HepG2 (cell line): ENCODE results near the gene RHBDL1. TPM values are rescaled to one million over a fixed set of nuclear protein-coding genes. Genes with fewer than 3 reads are reported as not detected.

Source experiments
- ATM ChIP-seq: fragments of 450-650 bp; IDR thresholded peaks from 2 replicates; pipeline ENCODE4 v1.7.1; 2017; ENCODE audit warnings: mild to moderate bottlenecking, borderline replicate concordance
- FOXO4 ChIP-seq: sonication (generic); formaldehyde crosslinking; conservative IDR thresholded peaks from 2 replicates; pipeline ENCODE4 v1.8.1; 2023; ENCODE audit warnings: missing genetic modification reagents
- GABPA ChIP-seq, 2 experiments: IDR thresholded peaks; 2 replicates each; pipeline ENCODE4 v1.6.1; 2011 to 2016; ENCODE audit warnings: low read depth in 2 of 2, low read length in 1 of 2, missing biosample characterization in 1 of 2, missing genetic modification characterization in 1 of 2
- KLF6 ChIP-seq: IDR thresholded peaks from 2 replicates; pipeline ENCODE4 v1.8.0; 2016; ENCODE audit warnings: missing biosample characterization, missing genetic modification reagents
- NCOA1 ChIP-seq: sonication (generic); formaldehyde crosslinking; IDR thresholded peaks from 2 replicates; pipeline ENCODE4 v1.9.0; 2021; ENCODE audit warnings: missing genetic modification reagents
- PBX2 ChIP-seq: IDR thresholded peaks from 2 replicates; pipeline ENCODE4 v1.6.1; 2016; ENCODE audit warnings: control low read depth
- PLRG1 ChIP-seq: fragments of 450-650 bp; conservative IDR thresholded peaks from 2 replicates; pipeline ENCODE4 v1.6.1; 2016
- RFX1 ChIP-seq: fragments of 450-650 bp; IDR thresholded peaks from 2 replicates; pipeline ENCODE4 v1.6.1; 2017
- SALL2 ChIP-seq: sonication (generic); formaldehyde crosslinking; IDR thresholded peaks from 2 replicates; pipeline ENCODE4 v1.8.1; 2023; ENCODE audit warnings: mild to moderate bottlenecking, missing genetic modification reagents, inconsistent platforms
- SMAD3 ChIP-seq: sonication (generic); formaldehyde crosslinking; IDR thresholded peaks from 2 replicates; pipeline ENCODE4 v1.4.0; 2020; ENCODE audit warnings: missing genetic modification reagents
- ZNF101 ChIP-seq: sonication (generic); formaldehyde crosslinking; IDR thresholded peaks from 2 replicates; pipeline ENCODE4 v1.4.0; 2020; ENCODE audit warnings: mild to moderate bottlenecking, low read depth, missing genetic modification reagents, borderline replicate concordance
- ZNF24 ChIP-seq: fragments of 450-650 bp; IDR thresholded peaks from 2 replicates; pipeline ENCODE4 v1.6.1; 2017; ENCODE audit warnings: antibody characterized with exemption, mild to moderate bottlenecking
- ZNF274 ChIP-seq: sonication (generic); formaldehyde crosslinking; IDR thresholded peaks from 2 replicates; pipeline ENCODE4 v1.5.1; 2020; ENCODE audit warnings: mild to moderate bottlenecking, missing genetic modification reagents
- ZNF431 ChIP-seq: sonication (generic); formaldehyde crosslinking; IDR thresholded peaks from 2 replicates; pipeline ENCODE4 v1.9.0; 2022; ENCODE audit warnings: missing genetic modification reagents, low read depth, mild to moderate bottlenecking, borderline replicate concordance
- ZNF432 ChIP-seq: sonication (generic); formaldehyde crosslinking; IDR thresholded peaks from 2 replicates; pipeline ENCODE4 v1.5.0; 2020; ENCODE audit warnings: missing genetic modification reagents, mild to moderate bottlenecking, borderline replicate concordance
- ZNF576 ChIP-seq: sonication (generic); formaldehyde crosslinking; IDR thresholded peaks from 2 replicates; pipeline ENCODE4 v1.4.0; 2020; ENCODE audit warnings: mild to moderate bottlenecking, missing genetic modification reagents
- ZNF773 ChIP-seq: sonication (generic); formaldehyde crosslinking; IDR thresholded peaks from 2 replicates; pipeline ENCODE4 v1.4.0; 2020; ENCODE audit warnings: missing genetic modification reagents, borderline replicate concordance
- ZNF777 ChIP-seq: sonication (generic); formaldehyde crosslinking; IDR thresholded peaks from 2 replicates; pipeline ENCODE4 v1.4.0; 2020; ENCODE audit warnings: missing genetic modification reagents
- ZSCAN22 ChIP-seq: sonication (generic); formaldehyde crosslinking; IDR thresholded peaks from 2 replicates; pipeline ENCODE4 v1.4.0; 2020; ENCODE audit warnings: mild to moderate bottlenecking, missing genetic modification reagents
- polyA plus RNA-seq, 8 experiments: library from polyadenylated mRNA; depleted of rRNA in 3 of 8; stranded (reverse) in 7 of 8; unstranded in 1 of 8; fragments of >200 nt; fragmentation: Illumina TruSeq in 4 of 8; extraction: Trizol in 4 of 8; gene quantifications; 2 replicates each; pipeline versions ENCODE4 v1.2.1 to v1.2.3, GENCODE V29; 2011 to 2016; ENCODE audit warnings: low read depth in 4 of 8, missing spikeins in 1 of 8, mixed read lengths in 1 of 8; ENCODE audit not compliant: insufficient read depth in 1 of 8
- total RNA-seq, 5 experiments: library from RNA; depleted of rRNA; stranded (reverse); fragments of >200 nt; fragmentation: Illumina TruSeq; extraction: Trizol; gene quantifications; 2 replicates each; pipeline ENCODE4 v1.2.3, GENCODE V29; 2016; ENCODE audit warnings: low read depth in 1 of 5
- TF ChIP-seq, protein P1 (sequence below): sonication (generic); formaldehyde crosslinking; IDR thresholded peaks from 2 replicates; pipeline ENCODE4 v1.5.0; 2020; ENCODE audit warnings: mild to moderate bottlenecking, missing genetic modification reagents
- TF ChIP-seq, protein P2 (sequence below): sonication (generic); formaldehyde crosslinking; IDR thresholded peaks from 2 replicates; pipeline ENCODE4 v1.4.0; 2020; ENCODE audit warnings: missing genetic modification reagents
- TF ChIP-seq, protein P3 (sequence below): sonication (generic); formaldehyde crosslinking; IDR thresholded peaks from 2 replicates; pipeline ENCODE4 v1.8.0; 2022; ENCODE audit warnings: mild to moderate bottlenecking, missing genetic modification reagents, moderate library complexity

The RHBDL1 gene
- total and polyA plus RNA-seq, 2 of the 13 experiments (the other 11 are each of a cell fraction or from before 2014, with no cell fraction given) = 1.8 to 3.8 TPM

GRCh38 chr16:635573-636205, 39.8 kb upstream of the RHBDL1 start (continued):
- TF ChIP-seq, protein P1, sequence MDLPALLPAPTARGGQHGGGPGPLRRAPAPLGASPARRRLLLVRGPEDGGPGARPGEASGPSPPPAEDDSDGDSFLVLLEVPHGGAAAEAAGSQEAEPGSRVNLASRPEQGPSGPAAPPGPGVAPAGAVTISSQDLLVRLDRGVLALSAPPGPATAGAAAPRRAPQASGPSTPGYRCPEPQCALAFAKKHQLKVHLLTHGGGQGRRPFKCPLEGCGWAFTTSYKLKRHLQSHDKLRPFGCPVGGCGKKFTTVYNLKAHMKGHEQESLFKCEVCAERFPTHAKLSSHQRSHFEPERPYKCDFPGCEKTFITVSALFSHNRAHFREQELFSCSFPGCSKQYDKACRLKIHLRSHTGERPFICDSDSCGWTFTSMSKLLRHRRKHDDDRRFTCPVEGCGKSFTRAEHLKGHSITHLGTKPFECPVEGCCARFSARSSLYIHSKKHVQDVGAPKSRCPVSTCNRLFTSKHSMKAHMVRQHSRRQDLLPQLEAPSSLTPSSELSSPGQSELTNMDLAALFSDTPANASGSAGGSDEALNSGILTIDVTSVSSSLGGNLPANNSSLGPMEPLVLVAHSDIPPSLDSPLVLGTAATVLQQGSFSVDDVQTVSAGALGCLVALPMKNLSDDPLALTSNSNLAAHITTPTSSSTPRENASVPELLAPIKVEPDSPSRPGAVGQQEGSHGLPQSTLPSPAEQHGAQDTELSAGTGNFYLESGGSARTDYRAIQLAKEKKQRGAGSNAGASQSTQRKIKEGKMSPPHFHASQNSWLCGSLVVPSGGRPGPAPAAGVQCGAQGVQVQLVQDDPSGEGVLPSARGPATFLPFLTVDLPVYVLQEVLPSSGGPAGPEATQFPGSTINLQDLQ = no peak
- TF ChIP-seq, protein P2, sequence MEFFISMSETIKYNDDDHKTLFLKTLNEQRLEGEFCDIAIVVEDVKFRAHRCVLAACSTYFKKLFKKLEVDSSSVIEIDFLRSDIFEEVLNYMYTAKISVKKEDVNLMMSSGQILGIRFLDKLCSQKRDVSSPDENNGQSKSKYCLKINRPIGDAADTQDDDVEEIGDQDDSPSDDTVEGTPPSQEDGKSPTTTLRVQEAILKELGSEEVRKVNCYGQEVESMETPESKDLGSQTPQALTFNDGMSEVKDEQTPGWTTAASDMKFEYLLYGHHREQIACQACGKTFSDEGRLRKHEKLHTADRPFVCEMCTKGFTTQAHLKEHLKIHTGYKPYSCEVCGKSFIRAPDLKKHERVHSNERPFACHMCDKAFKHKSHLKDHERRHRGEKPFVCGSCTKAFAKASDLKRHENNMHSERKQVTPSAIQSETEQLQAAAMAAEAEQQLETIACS (CRISPR knock-in tag) = no peak
- 0 out of 2 replicates have a peak, but pooled peaks have one; percentile 63 for TF ChIP-seq SALL2
- TF ChIP-seq RFX1 = no peak
- TF ChIP-seq ZNF431 = no peak
- TF ChIP-seq NCOA1 (CRISPR knock-in tag) = no peak
- TF ChIP-seq KLF6 (CRISPR knock-in tag) = 0 out of 2 replicates have a peak, but pooled peaks have one; percentile 59
- TF ChIP-seq ZSCAN22 (CRISPR knock-in tag) = peak; percentile 54; the same call in 1 of the 2 replicates
- no peak for TF ChIP-seq PLRG1
- TF ChIP-seq PBX2 (CRISPR knock-in tag) = no peak
- TF ChIP-seq ZNF773 (CRISPR knock-in tag) = peak; percentile 13; the same call in 1 of the 2 replicates
- no peak for TF ChIP-seq GABPA (IDR thresholded peaks at IDR 0.05; ENCODE audit: low read depth, low read length)
- TF ChIP-seq GABPA (CRISPR knock-in tag; IDR thresholded peaks at IDR 0.05; ENCODE audit: low read depth) = no peak
- TF ChIP-seq ZNF274 (CRISPR knock-in tag) = no peak
- no peak for TF ChIP-seq ZNF24
- TF ChIP-seq ZNF432 (CRISPR knock-in tag) = 0 out of 2 replicates have a peak, but pooled peaks have one; percentile 65
- no peak for TF ChIP-seq ZNF576 (CRISPR knock-in tag)
- TF ChIP-seq ZNF777 (CRISPR knock-in tag) = no peak
- no peak for TF ChIP-seq ATM
- no peak for TF ChIP-seq SMAD3
- TF ChIP-seq ZNF101 (CRISPR knock-in tag) = no peak
- TF ChIP-seq FOXO4 (CRISPR knock-in tag) = 0 out of 2 replicates have a peak, but pooled peaks have one; percentile 12
- TF ChIP-seq, protein P3, sequence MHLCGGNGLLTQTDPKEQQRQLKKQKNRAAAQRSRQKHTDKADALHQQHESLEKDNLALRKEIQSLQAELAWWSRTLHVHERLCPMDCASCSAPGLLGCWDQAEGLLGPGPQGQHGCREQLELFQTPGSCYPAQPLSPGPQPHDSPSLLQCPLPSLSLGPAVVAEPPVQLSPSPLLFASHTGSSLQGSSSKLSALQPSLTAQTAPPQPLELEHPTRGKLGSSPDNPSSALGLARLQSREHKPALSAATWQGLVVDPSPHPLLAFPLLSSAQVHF (CRISPR knock-in tag) = no peak
